Dendritic cell treated with granulocyte-macrophage colony-stimulating factor and Interleukin-4, amounts not matched to agents 40 ng/mL and 50 ng/mL, for 4 days (primary cell): ENCODE measurements around the gene NSD2.

ENCODE experiments used
- H3K27ac Mint-ChIP-seq: one replicate; pipeline ENCODE4 v1.8.0; 2022; ENCODE audit warnings: mild to moderate bottlenecking, mixed read lengths
- H3K27me3 Mint-ChIP-seq: one replicate; pipeline ENCODE4 v1.8.0; 2022; ENCODE audit warnings: mild to moderate bottlenecking, mixed read lengths
- H3K36me3 Mint-ChIP-seq: one replicate; pipeline ENCODE4 v1.8.0; 2022; ENCODE audit warnings: low read depth, mixed read lengths
- H3K4me1 Mint-ChIP-seq: one replicate; pipeline ENCODE4 v1.8.0; 2022; ENCODE audit warnings: low read depth, mixed read lengths
- H3K4me3 Mint-ChIP-seq: one replicate; pipeline ENCODE4 v1.8.0; 2022; ENCODE audit warnings: mild to moderate bottlenecking, moderate library complexity, mixed read lengths
- H3K9me3 Mint-ChIP-seq: one replicate; pipeline ENCODE4 v1.8.0; 2022; ENCODE audit warnings: mixed read lengths
- intact Hi-C: fragments of 100-400 bp; cut with micrococcal nuclease; formaldehyde crosslinking; loops from one replicate; pipeline ENCODE4 v1.15.0; 2022

NSD2 gene

GRCh38 chr4:1961038-1961437 lies 89.8 kb downstream of the NSD2 start:
- Mint-ChIP-seq H3K27ac (no peak overlapping the region), H3K27me3 (no peaks in the 10 kb centered on the region), H3K4me3 (no peak overlapping the region), H3K9me3 (no peaks in the 10 kb centered on the region), H3K4me1 (no peaks in the 10 kb centered on the region), H3K36me3 (peaks cover 97% of the 10 kb centered on the region)
- intact Hi-C loops = no loop called here

DNA sequence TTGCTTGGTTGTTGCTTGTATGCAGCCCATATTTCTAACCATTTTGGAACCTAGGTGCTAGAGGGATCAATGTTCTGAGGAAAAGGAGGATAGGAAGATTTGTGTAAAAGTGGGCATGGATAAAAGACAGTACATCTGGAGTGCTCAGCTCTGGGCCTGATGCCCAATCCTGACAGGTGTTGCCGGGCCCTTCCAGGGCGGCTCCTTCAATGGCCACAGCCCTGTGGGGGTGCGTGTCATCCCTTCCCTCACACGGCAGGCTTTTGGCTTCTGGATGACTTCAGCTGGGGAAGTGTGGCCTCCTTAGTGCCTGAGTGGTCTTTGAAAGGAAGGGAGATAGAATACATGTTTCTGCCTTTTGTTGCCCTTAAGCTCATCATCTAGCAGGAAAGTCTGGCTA lies 90.4 kb downstream of the NSD2 start:
- Mint-ChIP-seq H3K36me3 (peaks cover 95% of the 10 kb centered on the region), H3K27ac (no peak overlapping the region), H3K4me3 (no peak overlapping the region), H3K4me1 (no peaks in the 10 kb centered on the region), H3K27me3 (no peaks in the 10 kb centered on the region), H3K9me3 (no peaks in the 10 kb centered on the region)
- intact Hi-C loops = no loop called here

GRCh38 chr4:1962980-1963379 lies 91.8 kb downstream of the NSD2 start:
- Mint-ChIP-seq H3K4me1 (no peaks in the 10 kb centered on the region), H3K9me3 (no peaks in the 10 kb centered on the region), H3K27ac (no peak overlapping the region), H3K27me3 (no peaks in the 10 kb centered on the region), H3K36me3 (peaks cover 87% of the 10 kb centered on the region), H3K4me3 (no peak overlapping the region)
- intact Hi-C loops = no loop called here

- no peaks in the 10 kb centered on the region for H3K27me3 Mint-ChIP-seq
- no peaks in the 10 kb centered on the region for H3K9me3 Mint-ChIP-seq
- no peak overlapping the region for H3K27ac Mint-ChIP-seq
- intact Hi-C loops = no loop called here
- H3K36me3 Mint-ChIP-seq = peaks cover 86% of the 10 kb centered on the region
- no peaks in the 10 kb centered on the region for H3K4me1 Mint-ChIP-seq
- H3K4me3 Mint-ChIP-seq = no peak overlapping the region
Observed at GRCh38 chr4:1964443-1964842, 93.2 kb downstream of the NSD2 start.

DNA sequence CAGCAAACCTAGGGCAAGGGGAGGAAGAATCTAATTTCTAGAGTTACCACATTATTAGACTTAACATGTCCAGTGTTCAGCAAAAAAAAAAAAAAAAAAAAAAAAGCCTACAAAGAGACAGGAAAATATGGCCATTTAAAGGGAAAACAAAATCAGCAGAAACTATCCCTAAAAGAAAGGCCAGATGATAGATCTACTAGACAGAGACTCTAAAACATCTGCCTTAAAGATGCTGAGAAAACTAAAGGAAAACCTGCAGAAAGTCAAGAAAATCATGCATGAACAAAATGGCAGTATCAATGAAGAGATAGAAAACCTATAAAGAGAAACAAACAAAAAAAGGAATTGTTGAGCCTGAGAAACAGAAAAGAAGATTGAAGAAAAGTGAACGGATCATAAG lies 93.8 kb downstream of the NSD2 start:
- H3K36me3 Mint-ChIP-seq = peaks cover 86% of the 10 kb centered on the region
- H3K4me1 Mint-ChIP-seq = no peaks in the 10 kb centered on the region
- intact Hi-C loops = no loop called here
- H3K27me3 Mint-ChIP-seq = no peaks in the 10 kb centered on the region
- no peak overlapping the region for H3K4me3 Mint-ChIP-seq
- H3K9me3 Mint-ChIP-seq = no peaks in the 10 kb centered on the region
- no peak overlapping the region for H3K27ac Mint-ChIP-seq

- Mint-ChIP-seq H3K27ac (no peak overlapping the region), H3K4me3 (no peak overlapping the region)
Observed at GRCh38 chr4:1967512-1968149, 96.4 kb downstream of the NSD2 start.

GRCh38 chr4:1968686-1969295 lies 97.6 kb downstream of the NSD2 start:
- Mint-ChIP-seq H3K27ac (no peak overlapping the region), H3K9me3 (no peaks in the 10 kb centered on the region), H3K27me3 (no peaks in the 10 kb centered on the region), H3K36me3 (peaks cover 86% of the 10 kb centered on the region), H3K4me3 (no peak overlapping the region), H3K4me1 (no peaks in the 10 kb centered on the region)
- intact Hi-C loops = no loop called here

More at GRCh38 chr4:1967512-1968149, 96.4 kb downstream of the NSD2 start:
- H3K4me1 Mint-ChIP-seq = no peaks in the 10 kb centered on the region
- H3K36me3 Mint-ChIP-seq = peaks cover 85% of the 10 kb centered on the region
- intact Hi-C loops = no loop called here
- no peaks in the 10 kb centered on the region for H3K27me3 Mint-ChIP-seq
- H3K9me3 Mint-ChIP-seq = no peaks in the 10 kb centered on the region

DNA sequence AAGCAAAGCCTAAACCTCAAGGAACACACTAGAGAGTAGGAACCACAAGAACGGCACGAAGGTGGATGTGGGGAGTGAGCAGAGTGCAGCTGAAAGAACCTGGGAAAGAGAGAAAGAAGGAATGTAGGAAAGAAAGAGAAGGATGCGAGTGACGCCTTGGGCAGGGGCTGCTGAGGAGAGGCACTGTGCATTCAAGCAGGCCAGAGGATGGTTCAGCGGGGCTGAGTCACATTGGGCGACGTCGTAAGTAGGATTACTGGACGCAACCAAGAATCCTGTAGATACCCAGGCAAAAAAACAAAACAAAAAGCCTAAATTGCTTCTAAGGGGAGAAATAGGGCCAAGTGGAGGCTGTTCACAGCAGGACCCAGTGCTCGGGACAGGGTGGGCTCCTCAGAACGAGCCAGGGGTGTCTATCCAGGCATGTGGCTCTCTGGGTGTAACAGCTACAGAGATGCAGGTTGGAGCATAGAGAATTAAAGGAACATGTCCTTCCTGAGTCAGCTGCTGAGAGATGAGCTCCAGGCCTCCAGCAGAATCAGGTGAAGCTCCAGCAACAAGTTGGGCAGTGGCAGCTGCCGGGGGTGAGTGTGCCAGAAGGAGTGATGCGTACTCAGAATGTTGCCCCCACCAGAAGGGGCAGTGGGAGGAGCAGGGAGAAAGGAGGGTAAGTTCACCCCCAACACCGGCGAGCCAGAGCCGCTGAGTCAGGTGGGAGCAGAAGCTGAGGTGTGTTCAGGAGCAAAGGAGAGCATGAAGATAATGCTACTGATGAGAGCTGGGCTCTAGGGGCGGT lies 98.9 kb downstream of the NSD2 start:
- no peak overlapping the region for H3K4me3 Mint-ChIP-seq
- no peaks in the 10 kb centered on the region for H3K9me3 Mint-ChIP-seq
- intact Hi-C loops = no loop called here
- no peaks in the 10 kb centered on the region for H3K4me1 Mint-ChIP-seq
- H3K27me3 Mint-ChIP-seq = no peaks in the 10 kb centered on the region
- H3K36me3 Mint-ChIP-seq = peaks cover 86% of the 10 kb centered on the region
- H3K27ac Mint-ChIP-seq = no peak overlapping the region

DNA sequence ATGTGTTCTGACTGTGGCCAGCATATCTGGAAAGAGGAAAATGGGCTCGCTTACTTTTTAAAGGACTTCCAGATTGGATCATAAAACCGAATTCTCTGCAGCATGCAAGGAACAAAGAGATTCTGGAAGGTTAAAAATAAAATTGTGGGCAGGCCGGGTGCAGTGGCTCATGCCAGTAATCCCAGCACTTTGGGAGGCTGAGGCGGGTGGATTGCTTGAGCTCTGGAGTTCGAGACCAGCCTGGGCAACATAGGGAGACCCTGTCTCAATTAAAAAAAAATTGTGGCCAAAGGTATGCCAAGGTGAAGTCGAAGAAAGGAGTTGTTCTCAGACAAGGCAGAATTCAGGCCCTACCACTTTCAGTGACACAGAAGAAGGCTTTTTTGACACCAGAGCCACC lies 99.7 kb downstream of the NSD2 start:
- intact Hi-C loops = no loop called here
- no peaks in the 10 kb centered on the region for H3K4me1 Mint-ChIP-seq
- peaks cover 86% of the 10 kb centered on the region for H3K36me3 Mint-ChIP-seq
- no peak overlapping the region for H3K27ac Mint-ChIP-seq
- H3K4me3 Mint-ChIP-seq = no peak overlapping the region
- H3K27me3 Mint-ChIP-seq = no peaks in the 10 kb centered on the region
- no peaks in the 10 kb centered on the region for H3K9me3 Mint-ChIP-seq

GRCh38 chr4:1971456-1972200 lies 100.4 kb downstream of the NSD2 start:
- Mint-ChIP-seq H3K36me3 (peaks cover 88% of the 10 kb centered on the region), H3K4me3 (no peak overlapping the region), H3K27me3 (no peaks in the 10 kb centered on the region), H3K27ac (no peak overlapping the region), H3K4me1 (no peaks in the 10 kb centered on the region), H3K9me3 (no peaks in the 10 kb centered on the region)
- intact Hi-C loops = no loop called here

DNA sequence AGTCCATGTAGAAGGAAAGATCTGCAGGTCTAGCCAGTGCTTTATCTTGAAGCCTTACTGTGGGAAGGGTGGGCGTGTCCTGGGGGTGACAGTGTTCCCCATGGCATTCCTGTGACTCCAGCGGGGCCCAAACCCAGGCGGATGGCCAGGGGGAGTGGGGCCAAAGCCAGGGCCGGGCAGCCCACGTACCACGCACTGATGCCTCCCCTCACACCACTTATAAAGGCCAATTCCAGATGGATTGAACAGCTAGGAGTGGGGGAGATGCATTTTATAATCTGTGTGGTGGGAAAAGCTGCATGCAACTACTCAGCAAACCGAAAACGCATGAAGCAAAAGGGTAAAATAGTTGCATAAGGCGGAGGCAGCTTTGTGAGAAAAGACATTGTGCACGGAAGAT lies 101.2 kb downstream of the NSD2 start:
- Mint-ChIP-seq H3K4me3 (no peak overlapping the region), H3K4me1 (no peaks in the 10 kb centered on the region), H3K27ac (no peak overlapping the region), H3K36me3 (peaks cover 95% of the 10 kb centered on the region), H3K9me3 (no peaks in the 10 kb centered on the region), H3K27me3 (no peaks in the 10 kb centered on the region)
- intact Hi-C loops = no loop called here

DNA sequence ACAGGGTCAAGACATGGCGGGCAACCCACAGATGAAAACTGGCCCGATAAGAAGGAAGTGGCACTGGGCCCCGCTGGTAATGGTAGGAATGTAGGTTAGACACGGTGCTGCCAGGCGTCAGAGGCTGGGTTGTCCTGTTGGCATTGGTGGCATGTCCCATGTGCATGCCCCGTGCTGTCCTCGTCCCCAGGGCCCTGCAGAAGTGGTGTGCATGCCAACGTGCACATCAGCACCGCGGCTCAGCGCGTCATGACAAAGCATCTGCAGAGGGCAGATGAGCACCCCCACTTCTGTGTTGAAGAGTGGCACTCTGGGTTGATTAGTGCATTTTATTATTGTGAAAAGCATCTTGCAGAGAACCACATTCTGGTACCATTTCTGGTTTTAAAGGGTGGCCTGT lies 102.0 kb downstream of the NSD2 start:
- Mint-ChIP-seq H3K27me3 (no peaks in the 10 kb centered on the region), H3K36me3 (peaks cover 95% of the 10 kb centered on the region), H3K27ac (no peak overlapping the region), H3K4me1 (no peaks in the 10 kb centered on the region), H3K9me3 (no peaks in the 10 kb centered on the region), H3K4me3 (no peak overlapping the region)
- intact Hi-C loops = no loop called here

- intact Hi-C loops = no loop called here
- no peaks in the 10 kb centered on the region for H3K4me1 Mint-ChIP-seq
- H3K4me3 Mint-ChIP-seq = no peak overlapping the region
- H3K9me3 Mint-ChIP-seq = no peaks in the 10 kb centered on the region
- peaks cover 95% of the 10 kb centered on the region for H3K36me3 Mint-ChIP-seq
- H3K27me3 Mint-ChIP-seq = no peaks in the 10 kb centered on the region
- no peak overlapping the region for H3K27ac Mint-ChIP-seq
Observed at GRCh38 chr4:1973661-1974060, 102.5 kb downstream of the NSD2 start.

DNA sequence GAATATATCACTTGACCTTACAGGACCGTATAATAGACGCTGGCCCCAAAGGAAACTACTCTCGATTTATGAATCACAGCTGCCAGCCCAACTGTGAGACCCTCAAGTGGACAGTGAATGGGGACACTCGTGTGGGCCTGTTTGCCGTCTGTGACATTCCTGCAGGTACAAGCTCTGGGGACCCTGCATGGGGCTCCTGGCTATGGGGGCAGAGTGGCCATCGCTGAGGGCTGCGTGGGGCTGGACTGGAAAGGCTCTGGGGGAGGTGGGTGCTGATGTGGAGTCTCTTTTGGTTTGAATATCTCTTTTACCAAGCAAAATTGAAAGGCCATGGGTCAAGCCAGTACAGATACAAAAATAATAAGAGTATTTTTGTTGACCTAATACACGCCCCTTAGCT lies 103.6 kb downstream of the NSD2 start:
- H3K36me3 Mint-ChIP-seq = peaks cover 96% of the 10 kb centered on the region
- H3K9me3 Mint-ChIP-seq = no peaks in the 10 kb centered on the region
- H3K4me3 Mint-ChIP-seq = no peak overlapping the region
- no peaks in the 10 kb centered on the region for H3K4me1 Mint-ChIP-seq
- intact Hi-C loops = no loop called here
- H3K27ac Mint-ChIP-seq = no peak overlapping the region
- no peaks in the 10 kb centered on the region for H3K27me3 Mint-ChIP-seq
